Liver (tissue), 3 donors: ENCODE results near the gene THSD4.

Experiments
- ATF3 ChIP-seq: IDR thresholded peaks from 2 replicates; pipeline ENCODE4 v1.6.1; 2016; ENCODE audit warnings: antibody characterized with exemption
- CTCF ChIP-seq: fragments of 150-350 bp; IDR thresholded peaks from 2 replicates; pipeline ENCODE4 v1.5.1; 2017; ENCODE audit warnings: improper control_type of control experiment, low read depth, low read length; ENCODE audit not compliant: missing input control
- JUND ChIP-seq, 2 donors: IDR thresholded peaks; 2 replicates each; pipeline ENCODE4 v1.6.1; 2016; ENCODE audit warnings: antibody characterized with exemption in 2 of 2
- MAX ChIP-seq: IDR thresholded peaks from 2 replicates; pipeline ENCODE4 v1.6.1; 2016; ENCODE audit warnings: antibody characterized with exemption
- NR2F2 ChIP-seq: IDR thresholded peaks from 2 replicates; pipeline ENCODE4 v1.6.1; 2016; ENCODE audit warnings: antibody characterized with exemption
- RAD21 ChIP-seq, 2 donors: IDR thresholded peaks; 2 replicates each; pipeline ENCODE4 v1.6.1; 2016; ENCODE audit warnings: antibody characterized with exemption in 2 of 2, mild to moderate bottlenecking in 2 of 2
- SP1 ChIP-seq: IDR thresholded peaks from 2 replicates; pipeline ENCODE4 v1.6.1; 2018; ENCODE audit warnings: antibody characterized with exemption, mild to moderate bottlenecking
- TAF1 ChIP-seq: conservative IDR thresholded peaks from 2 replicates; pipeline ENCODE4 v1.6.1; 2016; ENCODE audit warnings: antibody characterized with exemption, mild to moderate bottlenecking
- YY1 ChIP-seq: IDR thresholded peaks from 2 replicates; pipeline ENCODE4 v1.6.1; 2016; ENCODE audit warnings: antibody characterized with exemption, mild to moderate bottlenecking
- donor health status: healthy.
- donor health status: healthy.

- TF ChIP-seq CTCF (no peak), TAF1 (no peak), YY1 (no peak), NR2F2 (no peak), ATF3 (no peak), MAX (no peak), SP1 (no peak), RAD21 (IDR thresholded peaks at IDR 0.05) (no peak), JUND (IDR thresholded peaks at IDR 0.05) (no peak)
Measured at GRCh38 chr15:71512682-71513006, 397.4 kb downstream of the THSD4 start.
